Measurements from ENCODE around the gene PKD2. TPM values are rescaled to one million over a fixed set of nuclear protein-coding genes. Genes with fewer than 3 reads are reported as not detected.
"Not testable (repeated sequence)": the region's sequence is repeated elsewhere in the genome, so short reads cannot be mapped to it uniquely, and the experiment has no call there.

Gene PKD2
- polyA plus RNA-seq, 2 donors, result 5.9 to 6.3 TPM

GRCh38 chr4:88112856-88113255 lies 105.4 kb downstream of the PKD2 start:
- H3K4me1 ChIP-seq (ENCODE audit: control insufficient read depth in 2 of 2, insufficient read depth in 2 of 2, low read length in 1 of 2), result no peaks in the 10 kb centered on the region
- H3K27ac ChIP-seq (ENCODE audit: low read depth in 2 of 2, low read length in 1 of 2), result no peak overlapping the region
- no peaks in the 10 kb centered on the region for H3K27me3 ChIP-seq (ENCODE audit: control insufficient read depth in 1 of 2, insufficient read depth in 2 of 2, low read length in 2 of 2)
- WGBS, 2 donors, result 95 to 96% methylated on average over 5 of the region's 5 CpGs
- no peaks in the 10 kb centered on the region for H3K36me3 ChIP-seq (ENCODE audit: control insufficient read depth in 2 of 2, insufficient read depth in 2 of 2, low read length in 1 of 2)
- no peak overlapping the region for H3K4me3 ChIP-seq (ENCODE audit: low read depth in 1 of 2, low read length in 2 of 2)
- no peaks in the 10 kb centered on the region for H3K9me3 ChIP-seq (ENCODE audit: control insufficient read depth in 2 of 2, insufficient read depth in 1 of 2, low read depth in 1 of 2, low read length in 1 of 2)

- 88 to 93% methylated on average over 5 of the region's 5 CpGs for WGBS, 2 donors
- Histone ChIP-seq H3K4me3 (ENCODE audit: low read depth in 1 of 2, low read length in 2 of 2) (no peak overlapping the region), H3K36me3 (ENCODE audit: control insufficient read depth in 2 of 2, insufficient read depth in 2 of 2, low read length in 1 of 2) (no peaks in the 10 kb centered on the region), H3K27me3 (ENCODE audit: control insufficient read depth in 1 of 2, insufficient read depth in 2 of 2, low read length in 2 of 2) (no peaks in the 10 kb centered on the region), H3K27ac (ENCODE audit: low read depth in 2 of 2, low read length in 1 of 2) (no peak overlapping the region), H3K4me1 (ENCODE audit: control insufficient read depth in 2 of 2, insufficient read depth in 2 of 2, low read length in 1 of 2) (no peaks in the 10 kb centered on the region), H3K9me3 (ENCODE audit: control insufficient read depth in 2 of 2, insufficient read depth in 1 of 2, low read depth in 1 of 2, low read length in 1 of 2) (peaks cover 3 to 6% of the 10 kb centered on the region in 2 donors)
Measured at GRCh38 chr4:88115587-88115986, 108.2 kb downstream of the PKD2 start.

GRCh38 chr4:88119943-88120342 lies 112.5 kb downstream of the PKD2 start:
- no peaks in the 10 kb centered on the region for H3K27me3 ChIP-seq (ENCODE audit: control insufficient read depth in 1 of 2, insufficient read depth in 2 of 2, low read length in 2 of 2)
- H3K4me3 ChIP-seq (ENCODE audit: low read depth in 1 of 2, low read length in 2 of 2), result no peak overlapping the region
- H3K9me3 ChIP-seq (ENCODE audit: control insufficient read depth in 2 of 2, insufficient read depth in 1 of 2, low read depth in 1 of 2, low read length in 1 of 2), result peaks cover 3 to 6% of the 10 kb centered on the region in 2 donors
- H3K27ac ChIP-seq (ENCODE audit: low read depth in 2 of 2, low read length in 1 of 2), result no peak overlapping the region
- H3K36me3 ChIP-seq (ENCODE audit: control insufficient read depth in 2 of 2, insufficient read depth in 2 of 2, low read length in 1 of 2), result no peaks in the 10 kb centered on the region
- 69 to 78% methylated on average over 2 of the region's 2 CpGs for WGBS, 2 donors
- no peaks in the 10 kb centered on the region for H3K4me1 ChIP-seq (ENCODE audit: control insufficient read depth in 2 of 2, insufficient read depth in 2 of 2, low read length in 1 of 2)

- not testable (repeated sequence) for H3K9me3 ChIP-seq (ENCODE audit: control insufficient read depth in 2 of 2, insufficient read depth in 1 of 2, low read depth in 1 of 2, low read length in 1 of 2); H3K27me3 ChIP-seq (ENCODE audit: control insufficient read depth in 1 of 2, insufficient read depth in 2 of 2, low read length in 2 of 2); H3K4me3 ChIP-seq (ENCODE audit: low read depth in 1 of 2, low read length in 2 of 2); H3K27ac ChIP-seq (ENCODE audit: low read depth in 2 of 2, low read length in 1 of 2); H3K4me1 ChIP-seq (ENCODE audit: control insufficient read depth in 2 of 2, insufficient read depth in 2 of 2, low read length in 1 of 2); H3K36me3 ChIP-seq (ENCODE audit: control insufficient read depth in 2 of 2, insufficient read depth in 2 of 2, low read length in 1 of 2)
- WGBS, 2 donors, result 81 to 88% methylated on average over 5 of the region's 5 CpGs
Measured at GRCh38 chr4:88122260-88122659, 114.8 kb downstream of the PKD2 start.

Other genes starting within 250 kb of the PKD2 start
- gene IBSP, start 208.1 kb upstream of the PKD2 start, polyA plus RNA-seq, result not detected
- gene MEPE, start 174.7 kb upstream of the PKD2 start, polyA plus RNA-seq, result not detected
- gene SPP1, start 31.9 kb upstream of the PKD2 start, polyA plus RNA-seq, result 1 to 10 TPM in 1 of 2 donors, under 1 TPM in 1; 0.59 to 1.6 TPM
- under 1 TPM; 0.39 to 0.81 TPM for gene ABCG2, start 151.0 kb downstream of the PKD2 start, polyA plus RNA-seq

All from esophagus (tissue), 2 donors.